OCI-LY7 (cell line): ENCODE measurements around the gene MON2.

Source experiments
- EZH2phosphoT487 ChIP-seq: fragments of 200-600 bp; sonication (generic); IDR thresholded peaks from 2 replicates; pipeline ENCODE4 v1.6.1; 2018; ENCODE audit warnings: low read depth, borderline replicate concordance, mild to moderate bottlenecking, mixed run types, antibody characterized with exemption, low read length, moderate library complexity, mixed read lengths
- TF ChIP-seq, protein P1 (sequence below): fragments of 200-600 bp; sonication (generic); conservative IDR thresholded peaks from 2 replicates; pipeline ENCODE4 v1.5.1; 2014; ENCODE audit warnings: mild to moderate bottlenecking, antibody characterized with exemption, low read length, moderate library complexity, mixed read lengths

DNA sequence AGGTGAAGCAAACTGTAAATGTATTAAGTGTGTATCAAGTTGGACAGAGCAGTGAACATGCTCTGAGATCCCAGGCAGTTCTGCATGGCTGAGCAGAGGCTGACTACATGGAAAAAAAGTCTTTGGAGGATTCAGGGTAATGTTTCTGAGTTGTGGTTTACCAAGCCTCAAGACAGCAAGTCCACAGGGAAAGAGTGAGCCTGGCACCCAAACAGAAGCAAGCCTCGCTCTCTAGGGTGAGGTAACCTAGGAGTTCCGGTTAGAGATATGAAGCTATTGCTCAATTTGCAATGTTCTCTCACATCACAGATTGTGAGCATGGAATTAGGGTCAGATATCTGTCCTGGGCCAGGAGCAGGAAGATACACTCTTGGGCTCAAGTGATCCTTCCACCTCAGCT, 158.6 kb downstream of the MON2 start:
- TF ChIP-seq, protein P1, sequence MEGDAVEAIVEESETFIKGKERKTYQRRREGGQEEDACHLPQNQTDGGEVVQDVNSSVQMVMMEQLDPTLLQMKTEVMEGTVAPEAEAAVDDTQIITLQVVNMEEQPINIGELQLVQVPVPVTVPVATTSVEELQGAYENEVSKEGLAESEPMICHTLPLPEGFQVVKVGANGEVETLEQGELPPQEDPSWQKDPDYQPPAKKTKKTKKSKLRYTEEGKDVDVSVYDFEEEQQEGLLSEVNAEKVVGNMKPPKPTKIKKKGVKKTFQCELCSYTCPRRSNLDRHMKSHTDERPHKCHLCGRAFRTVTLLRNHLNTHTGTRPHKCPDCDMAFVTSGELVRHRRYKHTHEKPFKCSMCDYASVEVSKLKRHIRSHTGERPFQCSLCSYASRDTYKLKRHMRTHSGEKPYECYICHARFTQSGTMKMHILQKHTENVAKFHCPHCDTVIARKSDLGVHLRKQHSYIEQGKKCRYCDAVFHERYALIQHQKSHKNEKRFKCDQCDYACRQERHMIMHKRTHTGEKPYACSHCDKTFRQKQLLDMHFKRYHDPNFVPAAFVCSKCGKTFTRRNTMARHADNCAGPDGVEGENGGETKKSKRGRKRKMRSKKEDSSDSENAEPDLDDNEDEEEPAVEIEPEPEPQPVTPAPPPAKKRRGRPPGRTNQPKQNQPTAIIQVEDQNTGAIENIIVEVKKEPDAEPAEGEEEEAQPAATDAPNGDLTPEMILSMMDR: no peak
- no peak for TF ChIP-seq EZH2phosphoT487
